CD14-positive monocyte (primary cell): ENCODE results near the gene ZFHX2. TPM values are rescaled to one million over a fixed set of nuclear protein-coding genes. Genes with fewer than 3 reads are reported as not detected.
"Not testable (repeated sequence)": the region's sequence is repeated elsewhere in the genome, so short reads cannot be mapped to it uniquely, and the experiment has no call there.

Experiments used
- DNase-seq, 3 donors: peaks; one replicate each; pipeline ENCODE4 v3.0.0-alpha.2; 2011 to 2022
- H2AFZ ChIP-seq: 2 replicates; pipeline ENCODE4 v1.6.0; 2012; ENCODE audit warnings: mild to moderate bottlenecking, low read depth, low read length, inconsistent platforms; ENCODE audit not compliant: insufficient read depth, poor library complexity, severe bottlenecking
- H3K27ac ChIP-seq, 2 donors: 1 replicate in 1 of 2; 2 replicates in 1 of 2; pipeline ENCODE4 v1.5.1; 2012 to 2013; ENCODE audit warnings: low read length in 2 of 2, control low read depth in 1 of 2, inconsistent platforms in 1 of 2, low read depth in 1 of 2, mild to moderate bottlenecking in 1 of 2
- H3K27me3 ChIP-seq, 2 donors: one replicate each; pipeline versions ENCODE4 v1.6.0 to v1.6.1; 2011 to 2013; ENCODE audit warnings: low read length in 2 of 2; ENCODE audit not compliant: control insufficient read depth in 2 of 2, insufficient read depth in 2 of 2
- H3K36me3 ChIP-seq, 2 donors: replicated peaks in 1 of 2; 1 replicate in 1 of 2; 2 replicates in 1 of 2; pipeline versions ENCODE4 v1.5.1 to v1.6.1; 2012 to 2013; ENCODE audit warnings: low read length in 2 of 2, control low read depth in 1 of 2, inconsistent platforms in 1 of 2, mild to moderate bottlenecking in 1 of 2; ENCODE audit not compliant: insufficient read depth in 2 of 2, control insufficient read depth in 1 of 2
- H3K4me1 ChIP-seq, 2 donors: 1 replicate in 1 of 2; 2 replicates in 1 of 2; pipeline versions ENCODE4 v1.5.1 to v1.6.1; 2012 to 2013; ENCODE audit warnings: low read length in 2 of 2, control low read depth in 1 of 2, inconsistent platforms in 1 of 2, mild to moderate bottlenecking in 1 of 2, moderate library complexity in 1 of 2; ENCODE audit not compliant: insufficient read depth in 2 of 2, control insufficient read depth in 1 of 2
- H3K4me2 ChIP-seq: replicated peaks from 2 replicates; pipeline ENCODE3; 2012; ENCODE audit warnings: low read length, moderate library complexity, mild to moderate bottlenecking; ENCODE audit not compliant: poor library complexity, severe bottlenecking; ENCODE audit errors: extremely low read depth
- H3K4me3 ChIP-seq, 3 experiments: fragments of 200-600 bp in 1 of 3; sonication (generic) in 1 of 3; replicated peaks in 1 of 3; 1 replicate in 2 of 3; 2 replicates in 1 of 3; pipeline ENCODE4 v1.5.1; 2011 to 2013; ENCODE audit warnings: low read length in 3 of 3, mild to moderate bottlenecking in 3 of 3, control low read depth in 2 of 3, low read depth in 2 of 3, inconsistent platforms in 1 of 3, moderate library complexity in 1 of 3
- H3K79me2 ChIP-seq: 2 replicates; pipeline ENCODE4 v1.6.0; 2012; ENCODE audit warnings: mild to moderate bottlenecking, control low read depth, inconsistent platforms, low read length, moderate library complexity; ENCODE audit not compliant: insufficient read depth
- H3K9ac ChIP-seq: 2 replicates; pipeline ENCODE4 v1.6.0; 2017; ENCODE audit warnings: low read length, mild to moderate bottlenecking; ENCODE audit not compliant: insufficient read depth, poor library complexity, severe bottlenecking
- H3K9me3 ChIP-seq, 2 donors: replicated peaks in 1 of 2; 1 replicate in 1 of 2; 2 replicates in 1 of 2; pipeline versions ENCODE4 v1.5.1 to v1.6.1; 2012 to 2013; ENCODE audit warnings: low read length in 2 of 2, control low read depth in 1 of 2; ENCODE audit not compliant: control insufficient read depth in 1 of 2, insufficient read depth in 1 of 2
- H4K20me1 ChIP-seq: 2 replicates; pipeline ENCODE4 v1.6.0; 2012; ENCODE audit warnings: mild to moderate bottlenecking, low read length, control low read depth, moderate library complexity; ENCODE audit not compliant: insufficient read depth
- H3K27ac Mint-ChIP-seq, 7 donors: one replicate each; pipeline ENCODE4 v1.8.0; 2020; ENCODE audit warnings: mild to moderate bottlenecking in 7 of 7, mixed read lengths in 7 of 7, moderate library complexity in 6 of 7, inconsistent platforms in 2 of 7
- H3K27me3 Mint-ChIP-seq, 3 donors: one replicate each; pipeline ENCODE4 v1.8.0; 2021 to 2022; ENCODE audit warnings: low read depth in 3 of 3, mild to moderate bottlenecking in 3 of 3, mixed read lengths in 3 of 3, moderate library complexity in 3 of 3, inconsistent platforms in 1 of 3
- H3K36me3 Mint-ChIP-seq, 2 donors: one replicate each; pipeline ENCODE4 v1.8.0; 2020; ENCODE audit warnings: mixed read lengths in 2 of 2, inconsistent platforms in 1 of 2, mild to moderate bottlenecking in 1 of 2
- H3K4me1 Mint-ChIP-seq: one replicate; pipeline ENCODE4 v1.8.0; 2020; ENCODE audit warnings: mild to moderate bottlenecking, mixed read lengths
- H3K4me3 Mint-ChIP-seq, 2 donors: one replicate each; pipeline ENCODE4 v1.8.0; 2020; ENCODE audit warnings: mild to moderate bottlenecking in 2 of 2, mixed read lengths in 2 of 2, moderate library complexity in 1 of 2
- H3K9me3 Mint-ChIP-seq, 7 donors: one replicate each; pipeline ENCODE4 v1.8.0; 2020 to 2022; ENCODE audit warnings: mixed read lengths in 7 of 7, mild to moderate bottlenecking in 6 of 7, moderate library complexity in 6 of 7, inconsistent platforms in 2 of 7
- WGBS: methylation state at CpG from one replicate; pipeline ENCODE4 v1.1.5; 2013; ENCODE audit warnings: missing lambda C conversion rate; ENCODE audit not compliant: insufficient coverage; 5-methylcytosine and 5-hydroxymethylcytosine counted together
- intact Hi-C, 2 donors: fragments of 100-400 bp; cut with micrococcal nuclease; formaldehyde crosslinking; loops; one replicate each; pipeline versions ENCODE4 v1.15.0 to v1.15.1; 2023
- polyA plus RNA-seq, 3 donors: library from polyadenylated mRNA; depleted of rRNA in 1 of 3; unstranded in 2 of 3; stranded (reverse) in 1 of 3; fragments of 300-500 nt in 2 of 3; fragments of >200 nt in 1 of 3; fragmentation: Illumina TruSeq in 2 of 3; gene quantifications; 1 replicate in 2 of 3; 2 replicates in 1 of 3; pipeline ENCODE4 v1.2.3, GENCODE V29; 2012 to 2021
- TF ChIP-seq, protein P1 (sequence below): fragments of 200-600 bp; IDR thresholded peaks from one replicate; pipeline ENCODE4 v1.8.0; 2022; ENCODE audit warnings: antibody characterized with exemption, mild to moderate bottlenecking

The ZFHX2 gene
- polyA plus RNA-seq, 3 donors = 0.01 to 0.07 TPM; not detected in 1

DNA sequence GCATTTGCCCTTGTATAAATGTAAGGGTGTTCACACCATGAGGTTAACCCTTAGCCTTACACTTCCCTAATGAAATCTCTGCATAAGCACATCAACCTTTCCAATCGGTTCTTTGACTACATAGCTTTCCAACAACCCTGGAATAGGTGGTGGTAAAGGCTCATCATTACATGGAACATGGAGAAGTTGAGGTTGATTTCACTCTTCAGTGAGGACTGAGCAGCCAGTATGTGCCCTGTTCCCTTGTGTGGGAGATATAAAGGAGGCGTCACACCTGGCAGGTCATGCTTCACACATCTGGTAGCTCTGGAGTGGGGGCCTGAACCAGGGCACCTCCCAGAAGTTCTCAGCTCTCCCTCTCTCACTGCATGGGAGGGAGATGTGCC, 48.8 kb upstream of the ZFHX2 start:
- no peaks in the 10 kb centered on the region for H3K36me3 Mint-ChIP-seq

DNA sequence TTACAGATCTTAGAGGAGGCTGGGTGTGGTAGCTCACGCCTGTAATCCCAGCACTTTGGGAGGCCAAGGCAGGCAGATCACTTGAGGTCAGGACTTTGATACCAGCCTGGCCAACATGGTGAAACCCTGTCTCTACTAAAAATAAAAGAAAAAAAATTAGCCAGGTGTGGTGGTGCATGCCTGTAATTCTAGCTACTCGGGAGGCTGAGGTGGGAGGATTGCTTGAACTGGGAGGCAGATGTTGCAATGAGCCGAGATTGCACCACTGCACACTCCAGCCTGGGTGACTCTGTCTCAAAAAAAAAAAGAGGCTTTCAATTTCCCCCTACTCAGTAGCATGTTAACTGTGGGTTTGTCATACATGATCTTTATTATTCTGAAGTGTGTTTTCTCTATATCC, 42.6 kb upstream of the ZFHX2 start:
- H3K36me3 Mint-ChIP-seq, H3K4me1 Mint-ChIP-seq, H2AFZ ChIP-seq, H3K27ac ChIP-seq, H3K27ac Mint-ChIP-seq, H3K9me3 ChIP-seq, intact Hi-C loops, H3K4me1 ChIP-seq, H3K36me3 ChIP-seq, H3K79me2 ChIP-seq, H3K4me3 Mint-ChIP-seq, H3K4me3 ChIP-seq, H3K9ac ChIP-seq, H3K4me2 ChIP-seq, DNase-seq, H3K27me3 ChIP-seq, H4K20me1 ChIP-seq: not testable (repeated sequence)
- no CpG with 5 or more reads among the region's 3 CpGs for WGBS
- peaks cover 0 to 11% (median 4%) of the 10 kb centered on the region in 7 donors for H3K9me3 Mint-ChIP-seq
- H3K27me3 Mint-ChIP-seq = peaks cover 2 to 11% (median 4%) of the 10 kb centered on the region in 3 donors

More for the DNA sequence above, 48.8 kb upstream of the ZFHX2 start:
- intact Hi-C loops = no loop called here
- Histone ChIP-seq H4K20me1 (no peaks in the 10 kb centered on the region), H3K4me2 (no peak overlapping the region), H3K9ac (no peak overlapping the region), H3K36me3 (no peaks in the 10 kb centered on the region), H3K79me2 (no peaks in the 10 kb centered on the region), H2AFZ (no peak overlapping the region), H3K27me3 (no peaks in the 10 kb centered on the region), H3K9me3 (no peaks in the 10 kb centered on the region), H3K4me1 (no peaks in the 10 kb centered on the region), H3K4me3 (no peak overlapping the region), H3K27ac (no peak overlapping the region)
- Mint-ChIP-seq H3K27me3 (peaks cover 2 to 5% (median 4%) of the 10 kb centered on the region in 3 donors), H3K4me1 (no peaks in the 10 kb centered on the region), H3K9me3 (peaks cover 0 to 10% (median 0%) of the 10 kb centered on the region in 7 donors), H3K27ac (no peak overlapping the region), H3K4me3 (no peak overlapping the region)
- WGBS = no CpG with 5 or more reads among the region's 2 CpGs
- DNase-seq = no peak
- TF ChIP-seq, protein P1, sequence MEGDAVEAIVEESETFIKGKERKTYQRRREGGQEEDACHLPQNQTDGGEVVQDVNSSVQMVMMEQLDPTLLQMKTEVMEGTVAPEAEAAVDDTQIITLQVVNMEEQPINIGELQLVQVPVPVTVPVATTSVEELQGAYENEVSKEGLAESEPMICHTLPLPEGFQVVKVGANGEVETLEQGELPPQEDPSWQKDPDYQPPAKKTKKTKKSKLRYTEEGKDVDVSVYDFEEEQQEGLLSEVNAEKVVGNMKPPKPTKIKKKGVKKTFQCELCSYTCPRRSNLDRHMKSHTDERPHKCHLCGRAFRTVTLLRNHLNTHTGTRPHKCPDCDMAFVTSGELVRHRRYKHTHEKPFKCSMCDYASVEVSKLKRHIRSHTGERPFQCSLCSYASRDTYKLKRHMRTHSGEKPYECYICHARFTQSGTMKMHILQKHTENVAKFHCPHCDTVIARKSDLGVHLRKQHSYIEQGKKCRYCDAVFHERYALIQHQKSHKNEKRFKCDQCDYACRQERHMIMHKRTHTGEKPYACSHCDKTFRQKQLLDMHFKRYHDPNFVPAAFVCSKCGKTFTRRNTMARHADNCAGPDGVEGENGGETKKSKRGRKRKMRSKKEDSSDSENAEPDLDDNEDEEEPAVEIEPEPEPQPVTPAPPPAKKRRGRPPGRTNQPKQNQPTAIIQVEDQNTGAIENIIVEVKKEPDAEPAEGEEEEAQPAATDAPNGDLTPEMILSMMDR = no peak
